Peyer's patch (tissue), 4 donors: Measurements from ENCODE around the gene BRPF1. TPM values are rescaled to one million over a fixed set of nuclear protein-coding genes. Genes with fewer than 3 reads are reported as not detected.

Source experiments
- DNase-seq, 3 donors: peaks; one replicate each; pipeline ENCODE4 v3.0.0-alpha.2; 2017 to 2019
- H3K27ac ChIP-seq, 4 donors: fragments of 200-600 bp; sonication (generic); one replicate each; pipeline ENCODE4 v1.5.1; 2016 to 2019
- H3K27me3 ChIP-seq, 2 donors: fragments of 200-600 bp; sonication (generic); one replicate each; pipeline ENCODE4 v1.5.1; 2019
- H3K36me3 ChIP-seq, 3 donors: fragments of 200-600 bp; sonication (generic); one replicate each; pipeline ENCODE4 v1.5.1; 2016 to 2019
- H3K4me1 ChIP-seq, 4 donors: fragments of 200-600 bp; sonication (generic); one replicate each; pipeline ENCODE4 v1.5.1; 2016 to 2019
- H3K4me3 ChIP-seq, 4 donors: fragments of 200-600 bp; sonication (generic); 1 replicate in 3 of 4; 2 replicates in 1 of 4; pipeline ENCODE4 v1.5.1; 2016 to 2019; ENCODE audit warnings: mild to moderate bottlenecking in 1 of 4
- H3K9me3 ChIP-seq, 4 donors: fragments of 200-600 bp; sonication (generic); one replicate each; pipeline ENCODE4 v1.5.1; 2016 to 2019; ENCODE audit warnings: mild to moderate bottlenecking in 1 of 4
- POLR2A ChIP-seq, 2 donors: fragments of 450-650 bp; IDR thresholded peaks; one replicate each; pipeline ENCODE4 v1.5.1; 2017; ENCODE audit warnings: antibody characterized with exemption in 2 of 2, mild to moderate bottlenecking in 2 of 2, moderate library complexity in 2 of 2
- total RNA-seq, 4 donors: library from RNA; depleted of rRNA; stranded (reverse); fragments of >200 nt; gene quantifications; one replicate each; pipeline ENCODE4 v1.1.0, GENCODE V29; 2016
- TF ChIP-seq, protein P1 (sequence below), 6 experiments: fragments of 450-650 bp in 4 of 6; fragments of 200-600 bp in 2 of 6; sonication (generic) in 1 of 6; IDR thresholded peaks; one replicate each; pipeline ENCODE4 v1.5.1; 2017 to 2019; ENCODE audit warnings: antibody characterized with exemption in 6 of 6, mild to moderate bottlenecking in 3 of 6, moderate library complexity in 1 of 6

Gene BRPF1
- total RNA-seq, 4 donors from 2014 or later, result 16.8 to 43.7 (median 25.6) TPM

DNA sequence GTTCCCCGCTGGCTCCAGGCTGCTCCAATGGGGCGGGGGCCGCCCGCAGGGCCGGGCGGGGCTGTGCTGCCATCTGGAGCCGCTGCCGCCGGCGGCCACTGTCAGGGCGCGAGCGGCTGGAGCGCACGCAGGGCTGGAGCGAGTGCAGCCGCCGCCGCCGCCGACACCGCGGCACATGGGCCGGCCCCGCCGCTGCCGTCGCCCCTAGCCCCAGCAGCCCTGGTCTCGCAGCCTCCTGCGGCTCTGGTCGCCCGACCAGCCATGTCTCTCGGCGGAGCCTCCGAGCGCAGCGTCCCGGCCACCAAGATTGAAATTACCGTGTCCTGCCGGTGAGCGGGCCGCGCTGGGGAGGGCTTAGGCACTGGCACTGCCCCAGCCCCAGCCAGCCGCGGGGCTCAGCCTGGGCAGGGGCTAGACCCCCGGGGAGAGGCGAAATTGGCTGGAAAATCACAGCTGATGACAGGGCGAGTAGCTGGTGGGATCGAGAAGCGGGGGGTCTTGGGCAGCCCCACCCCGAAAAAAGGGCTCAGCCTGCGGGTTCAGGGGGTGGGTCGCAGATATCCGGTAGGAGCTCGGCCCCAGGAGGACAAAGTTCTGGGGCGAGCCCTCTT, 27.7 kb upstream of the BRPF1 start, which contains the start of gene CPNE9:
Gene CPNE9 (plus strand): TSS at position 98 of the 611 bp plus-strand sequence. CDS start 164 bp downstream, at position 262.
- DNase-seq, result no peak
- H3K4me3 ChIP-seq, result peak within 1 kb of the TSS in 3 of 4 donors; percentile 24 to 41 (median 27)
- no peak for TF ChIP-seq POLR2A (IDR thresholded peaks at IDR 0.05)
- TF ChIP-seq, protein P1, sequence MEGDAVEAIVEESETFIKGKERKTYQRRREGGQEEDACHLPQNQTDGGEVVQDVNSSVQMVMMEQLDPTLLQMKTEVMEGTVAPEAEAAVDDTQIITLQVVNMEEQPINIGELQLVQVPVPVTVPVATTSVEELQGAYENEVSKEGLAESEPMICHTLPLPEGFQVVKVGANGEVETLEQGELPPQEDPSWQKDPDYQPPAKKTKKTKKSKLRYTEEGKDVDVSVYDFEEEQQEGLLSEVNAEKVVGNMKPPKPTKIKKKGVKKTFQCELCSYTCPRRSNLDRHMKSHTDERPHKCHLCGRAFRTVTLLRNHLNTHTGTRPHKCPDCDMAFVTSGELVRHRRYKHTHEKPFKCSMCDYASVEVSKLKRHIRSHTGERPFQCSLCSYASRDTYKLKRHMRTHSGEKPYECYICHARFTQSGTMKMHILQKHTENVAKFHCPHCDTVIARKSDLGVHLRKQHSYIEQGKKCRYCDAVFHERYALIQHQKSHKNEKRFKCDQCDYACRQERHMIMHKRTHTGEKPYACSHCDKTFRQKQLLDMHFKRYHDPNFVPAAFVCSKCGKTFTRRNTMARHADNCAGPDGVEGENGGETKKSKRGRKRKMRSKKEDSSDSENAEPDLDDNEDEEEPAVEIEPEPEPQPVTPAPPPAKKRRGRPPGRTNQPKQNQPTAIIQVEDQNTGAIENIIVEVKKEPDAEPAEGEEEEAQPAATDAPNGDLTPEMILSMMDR (IDR thresholded peaks at IDR 0.05), result no peak

GRCh38 chr3:9704347-9705322, 26.9 kb upstream of the BRPF1 start:
- H3K4me3 ChIP-seq, result peak overlapping the region in 3 of 4 donors; percentile 24 to 41 (median 27)
- H3K9me3 ChIP-seq, result no peaks in the 10 kb centered on the region
- DNase-seq, result no peak

More for the DNA sequence above, 27.7 kb upstream of the BRPF1 start, which contains the start of gene CPNE9:
- Histone ChIP-seq H3K36me3 (peaks cover 0 to 24% (median 0%) of the 10 kb centered on the region in 3 donors), H3K4me1 (peaks cover 0 to 18% (median 10%) of the 10 kb centered on the region in 4 donors), H3K27ac (no peak within 1 kb of the TSS), H3K9me3 (no peaks in the 10 kb centered on the region), H3K27me3 (peaks cover 0 to 5% of the 10 kb centered on the region in 2 donors)

GRCh38 chr3:9710174-9710739, 21.3 kb upstream of the BRPF1 start:
- no peak overlapping the region for H3K4me3 ChIP-seq
- H3K27me3 ChIP-seq, result no peaks in the 10 kb centered on the region
- H3K27ac ChIP-seq, result no peak overlapping the region
- no peak for TF ChIP-seq POLR2A (IDR thresholded peaks at IDR 0.05)
- TF ChIP-seq, protein P1 (IDR thresholded peaks at IDR 0.05), result no peak
- peaks cover 0 to 1% (median 0%) of the 10 kb centered on the region in 4 donors for H3K4me1 ChIP-seq
- DNase-seq, result no peak
- H3K36me3 ChIP-seq, result no peaks in the 10 kb centered on the region
- H3K9me3 ChIP-seq, result no peaks in the 10 kb centered on the region

More at GRCh38 chr3:9704347-9705322, 26.9 kb upstream of the BRPF1 start:
- Histone ChIP-seq H3K27me3 (peaks cover 0 to 5% of the 10 kb centered on the region in 2 donors), H3K4me1 (peaks cover 0 to 18% (median 10%) of the 10 kb centered on the region in 4 donors), H3K27ac (no peak overlapping the region), H3K36me3 (peaks cover 0 to 20% (median 0%) of the 10 kb centered on the region in 3 donors)
- TF ChIP-seq, protein P1 (IDR thresholded peaks at IDR 0.05), result no peak
- no peak for TF ChIP-seq POLR2A (IDR thresholded peaks at IDR 0.05)

GRCh38 chr3:9712415-9712814, 19.1 kb upstream of the BRPF1 start:
- no peaks in the 10 kb centered on the region for H3K36me3 ChIP-seq
- H3K9me3 ChIP-seq, result no peaks in the 10 kb centered on the region
- H3K27me3 ChIP-seq, result no peaks in the 10 kb centered on the region
- DNase-seq, result no peak
- TF ChIP-seq, protein P1 (IDR thresholded peaks at IDR 0.05), result no peak
- no peak for TF ChIP-seq POLR2A (IDR thresholded peaks at IDR 0.05)
- H3K4me1 ChIP-seq, result peaks cover 0 to 13% (median 0%) of the 10 kb centered on the region in 4 donors
- no peak overlapping the region for H3K4me3 ChIP-seq
- H3K27ac ChIP-seq, result no peak overlapping the region

- TF ChIP-seq, protein P1 (IDR thresholded peaks at IDR 0.05), result no peak
- no peak for TF ChIP-seq POLR2A (IDR thresholded peaks at IDR 0.05)
- H3K27me3 ChIP-seq, result no peaks in the 10 kb centered on the region
- H3K4me1 ChIP-seq, result peaks cover 0 to 13% (median 0%) of the 10 kb centered on the region in 4 donors
- H3K36me3 ChIP-seq, result no peaks in the 10 kb centered on the region
- no peak overlapping the region for H3K27ac ChIP-seq
- no peaks in the 10 kb centered on the region for H3K9me3 ChIP-seq
- H3K4me3 ChIP-seq, result no peak overlapping the region
- no peak for DNase-seq
Observed at GRCh38 chr3:9713142-9713541, 18.4 kb upstream of the BRPF1 start.
